BLaER1 (cell line): ENCODE data around the gene TTLL11.

ENCODE experiments used
- H3K27ac ChIP-seq: shearing (Covaris generic); formaldehyde crosslinking; 2 replicates; pipeline ENCODE4 v1.8.1; 2022
- H3K27me3 ChIP-seq: shearing (Covaris generic); formaldehyde crosslinking; 2 replicates; pipeline ENCODE4 v1.8.1; 2022
- H3K36me3 ChIP-seq: shearing (Covaris generic); formaldehyde crosslinking; 2 replicates; pipeline ENCODE4 v1.8.1; 2022
- H3K4me1 ChIP-seq: shearing (Covaris generic); formaldehyde crosslinking; 2 replicates; pipeline ENCODE4 v1.8.1; 2022
- H3K4me2 ChIP-seq: shearing (Covaris generic); formaldehyde crosslinking; 2 replicates; pipeline ENCODE4 v1.8.1; 2022
- H3K4me3 ChIP-seq: shearing (Covaris generic); formaldehyde crosslinking; 2 replicates; pipeline ENCODE4 v1.8.1; 2022
- H3K9ac ChIP-seq: shearing (Covaris generic); formaldehyde crosslinking; 2 replicates; pipeline ENCODE4 v1.8.1; 2022
- H3K9me3 ChIP-seq: shearing (Covaris generic); formaldehyde crosslinking; 2 replicates; pipeline ENCODE4 v1.8.1; 2022
- H4K20me1 ChIP-seq: shearing (Covaris generic); formaldehyde crosslinking; 2 replicates; pipeline ENCODE4 v1.8.1; 2022
- Cebpa-rat ChIP-seq: shearing (Covaris generic); IDR thresholded peaks from 2 replicates; pipeline ENCODE4 v1.8.1; 2022

Gene TTLL11

GRCh38 chr9:121836366-121836885, 256.7 kb downstream of the TTLL11 start:
- peaks cover 28% of the 10 kb centered on the region for H3K4me1 ChIP-seq
- H3K4me3 ChIP-seq = no peak overlapping the region
- no peak overlapping the region for H3K4me2 ChIP-seq
- no peaks in the 10 kb centered on the region for H3K27me3 ChIP-seq
- no peaks in the 10 kb centered on the region for H4K20me1 ChIP-seq
- H3K9me3 ChIP-seq = no peaks in the 10 kb centered on the region
- no peak overlapping the region for H3K27ac ChIP-seq
- no peak overlapping the region for H3K9ac ChIP-seq
- no peaks in the 10 kb centered on the region for H3K36me3 ChIP-seq
- TF ChIP-seq Cebpa-rat = no peak

- H3K4me2 ChIP-seq = no peak overlapping the region
- H4K20me1 ChIP-seq = no peaks in the 10 kb centered on the region
- TF ChIP-seq Cebpa-rat = no peak
- H3K9me3 ChIP-seq = no peaks in the 10 kb centered on the region
- H3K4me1 ChIP-seq = peaks cover 21% of the 10 kb centered on the region
- H3K27ac ChIP-seq = no peak overlapping the region
- no peak overlapping the region for H3K4me3 ChIP-seq
- H3K27me3 ChIP-seq = no peaks in the 10 kb centered on the region
- no peaks in the 10 kb centered on the region for H3K36me3 ChIP-seq
- no peak overlapping the region for H3K9ac ChIP-seq
Observed at GRCh38 chr9:121835587-121836365, 257.3 kb downstream of the TTLL11 start.

GRCh38 chr9:121833061-121833460, 260.0 kb downstream of the TTLL11 start:
- no peaks in the 10 kb centered on the region for H3K9me3 ChIP-seq
- 0 out of 2 replicates have a peak, but pooled peaks cover 5% of the 10 kb centered on the region for H3K4me1 ChIP-seq
- H3K27ac ChIP-seq = no peak overlapping the region
- no peak overlapping the region for H3K9ac ChIP-seq
- TF ChIP-seq Cebpa-rat = no peak
- H3K27me3 ChIP-seq = no peaks in the 10 kb centered on the region
- H3K36me3 ChIP-seq = no peaks in the 10 kb centered on the region
- no peaks in the 10 kb centered on the region for H4K20me1 ChIP-seq
- no peak overlapping the region for H3K4me2 ChIP-seq
- H3K4me3 ChIP-seq = no peak overlapping the region

- Histone ChIP-seq H3K9ac (no peak overlapping the region), H3K4me1 (0 out of 2 replicates have a peak, but pooled peaks cover 5% of the 10 kb centered on the region), H3K27ac (no peak overlapping the region), H3K27me3 (no peaks in the 10 kb centered on the region), H4K20me1 (no peaks in the 10 kb centered on the region), H3K36me3 (no peaks in the 10 kb centered on the region), H3K4me2 (no peak overlapping the region), H3K4me3 (no peak overlapping the region), H3K9me3 (no peaks in the 10 kb centered on the region)
- TF ChIP-seq Cebpa-rat = no peak
Observed at GRCh38 chr9:121831869-121832268, 261.2 kb downstream of the TTLL11 start.

- H3K4me3 ChIP-seq = no peak overlapping the region
- H4K20me1 ChIP-seq = no peaks in the 10 kb centered on the region
- H3K4me1 ChIP-seq = 0 out of 2 replicates have a peak, but pooled peaks cover 6% of the 10 kb centered on the region
- no peak overlapping the region for H3K4me2 ChIP-seq
- no peaks in the 10 kb centered on the region for H3K27me3 ChIP-seq
- no peaks in the 10 kb centered on the region for H3K9me3 ChIP-seq
- H3K27ac ChIP-seq = no peak overlapping the region
- H3K36me3 ChIP-seq = no peaks in the 10 kb centered on the region
- H3K9ac ChIP-seq = no peak overlapping the region
- TF ChIP-seq Cebpa-rat = no peak
Observed at GRCh38 chr9:121830441-121831140, 262.5 kb downstream of the TTLL11 start.

- no peak overlapping the region for H3K9ac ChIP-seq
- no peak for TF ChIP-seq Cebpa-rat
- H3K27ac ChIP-seq = no peak overlapping the region
- H3K4me1 ChIP-seq = peaks cover 27% of the 10 kb centered on the region
- H3K4me2 ChIP-seq = no peak overlapping the region
- H3K9me3 ChIP-seq = no peaks in the 10 kb centered on the region
- no peak overlapping the region for H3K4me3 ChIP-seq
- H4K20me1 ChIP-seq = no peaks in the 10 kb centered on the region
- H3K36me3 ChIP-seq = no peaks in the 10 kb centered on the region
- H3K27me3 ChIP-seq = no peaks in the 10 kb centered on the region
Observed at GRCh38 chr9:121827251-121827967, 265.7 kb downstream of the TTLL11 start.

GRCh38 chr9:121826711-121827110, 266.4 kb downstream of the TTLL11 start:
- no peaks in the 10 kb centered on the region for H3K9me3 ChIP-seq
- H3K4me2 ChIP-seq = no peak overlapping the region
- peaks cover 34% of the 10 kb centered on the region for H3K4me1 ChIP-seq
- H3K36me3 ChIP-seq = no peaks in the 10 kb centered on the region
- H4K20me1 ChIP-seq = no peaks in the 10 kb centered on the region
- H3K9ac ChIP-seq = no peak overlapping the region
- no peak overlapping the region for H3K27ac ChIP-seq
- H3K27me3 ChIP-seq = no peaks in the 10 kb centered on the region
- H3K4me3 ChIP-seq = no peak overlapping the region
- TF ChIP-seq Cebpa-rat = no peak

- no peak for TF ChIP-seq Cebpa-rat
- Histone ChIP-seq H3K27ac (no peak overlapping the region), H3K9me3 (no peaks in the 10 kb centered on the region), H3K4me3 (no peak overlapping the region), H3K9ac (no peak overlapping the region), H3K36me3 (no peaks in the 10 kb centered on the region), H3K4me2 (peak overlapping the region; percentile 32; the same call in 1 of the 2 replicates), H4K20me1 (no peaks in the 10 kb centered on the region), H3K4me1 (peaks cover 47% of the 10 kb centered on the region), H3K27me3 (no peaks in the 10 kb centered on the region)
Observed at GRCh38 chr9:121825031-121825691, 267.9 kb downstream of the TTLL11 start.

- no peaks in the 10 kb centered on the region for H4K20me1 ChIP-seq
- H3K9ac ChIP-seq = no peak overlapping the region
- H3K4me1 ChIP-seq = peaks cover 50% of the 10 kb centered on the region
- H3K9me3 ChIP-seq = no peaks in the 10 kb centered on the region
- no peaks in the 10 kb centered on the region for H3K36me3 ChIP-seq
- H3K4me2 ChIP-seq = peak overlapping the region; percentile 32; the same call in 1 of the 2 replicates
- no peaks in the 10 kb centered on the region for H3K27me3 ChIP-seq
- no peak overlapping the region for H3K4me3 ChIP-seq
- no peak for TF ChIP-seq Cebpa-rat
- no peak overlapping the region for H3K27ac ChIP-seq
Observed at GRCh38 chr9:121824651-121825030, 268.5 kb downstream of the TTLL11 start.
